Calu3 (cell line): ENCODE measurements around the gene CEP295NL. TPM values are rescaled to one million over a fixed set of nuclear protein-coding genes. Genes with fewer than 3 reads are reported as not detected.
"Not testable (repeated sequence)": the region's sequence is repeated elsewhere in the genome, so short reads cannot be mapped to it uniquely, and the experiment has no call there.

Experiments used
- BruUV-seq: library from RNA; stranded (reverse); fragments of 400-500 nt; replicated peaks from 2 replicates; lab custom pipeline; 2021; lab: Mats Ljungman, UMichigan
- CTCF ChIA-PET: fragments of 300-600 bp; sonication (Branson Sonifier 250); formaldehyde crosslinking; loops from one replicate; lab custom pipeline; 2022; ENCODE audit warnings: antibody characterized with exemption; lab: Charles Lee
- DNase-seq: peaks from one replicate; pipeline ENCODE4 v3.0.0; 2022
- H3K27ac Mint-ChIP-seq: one replicate; pipeline ENCODE4 v1.8.0; 2022; ENCODE audit warnings: mixed read lengths; ENCODE audit not compliant: unreplicated experiment
- H3K27me3 Mint-ChIP-seq: one replicate; pipeline ENCODE4 v1.8.0; 2022; ENCODE audit warnings: mixed read lengths; ENCODE audit not compliant: unreplicated experiment
- H3K36me3 Mint-ChIP-seq: one replicate; pipeline ENCODE4 v1.8.0; 2022; ENCODE audit warnings: mild to moderate bottlenecking, moderate library complexity, mixed read lengths; ENCODE audit not compliant: insufficient read depth, unreplicated experiment
- H3K4me1 Mint-ChIP-seq: one replicate; pipeline ENCODE4 v1.8.0; 2022; ENCODE audit warnings: mild to moderate bottlenecking, low read depth, mixed read lengths; ENCODE audit not compliant: unreplicated experiment
- H3K4me3 Mint-ChIP-seq: one replicate; pipeline ENCODE4 v1.8.0; 2022; ENCODE audit warnings: mild to moderate bottlenecking, low read depth, moderate library complexity, mixed read lengths; ENCODE audit not compliant: unreplicated experiment
- H3K9me3 Mint-ChIP-seq: one replicate; pipeline ENCODE4 v1.8.0; 2022; ENCODE audit warnings: low read depth, mixed read lengths; ENCODE audit not compliant: unreplicated experiment
- CTCF ChIP-seq: fragments of 200-600 bp; IDR thresholded peaks from one replicate; pipeline ENCODE4 v1.8.0; 2022; ENCODE audit warnings: antibody characterized with exemption; ENCODE audit not compliant: unreplicated experiment
- intact Hi-C: fragments of 100-400 bp; cut with micrococcal nuclease; formaldehyde crosslinking; loops from one replicate; pipeline ENCODE4 v1.10.0; 2022; ENCODE audit not compliant: unreplicated experiment
- total RNA-seq: library from RNA; stranded (reverse); gene quantifications from 2 replicates; pipeline ENCODE4 v1.2.3, GENCODE V29; 2022

Gene CEP295NL
- total RNA-seq, 1 experiment from 2014 or later, result 4.6 TPM

DNA sequence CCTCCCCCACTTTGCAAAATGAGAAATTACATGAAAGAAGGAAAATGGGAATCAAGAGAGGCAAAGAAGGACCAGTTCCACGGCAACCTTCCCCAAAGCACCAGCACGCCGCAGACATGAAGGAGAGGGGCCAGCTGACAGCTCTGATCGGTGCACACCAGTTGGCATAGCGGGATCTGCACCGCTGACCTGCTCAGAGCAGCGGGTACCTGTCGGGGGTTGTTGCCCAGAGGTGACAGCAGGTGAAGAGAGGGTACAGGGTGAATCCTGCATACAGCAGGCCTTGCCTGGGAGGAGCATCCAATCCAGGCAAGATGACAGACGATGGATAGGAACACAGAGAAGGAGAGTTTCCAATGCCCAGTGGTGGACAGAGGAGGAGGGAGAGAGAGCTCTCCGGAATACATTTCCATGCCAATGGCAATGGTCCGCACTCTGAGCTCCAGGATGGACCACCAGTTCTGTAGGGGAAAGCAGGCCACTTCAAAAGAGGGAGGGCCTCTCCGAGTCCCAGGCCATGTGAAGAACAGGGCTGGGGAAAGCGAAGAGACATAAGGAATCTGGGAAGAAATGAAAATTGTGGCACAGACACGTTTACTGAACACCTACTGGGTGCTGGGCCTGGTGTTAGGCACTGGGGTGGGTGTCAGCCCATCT lies 24.0 kb downstream of the CEP295NL start:
- Mint-ChIP-seq H3K4me1 (peaks cover 34% of the 10 kb centered on the region), H3K27me3 (no peaks in the 10 kb centered on the region), H3K27ac (peak overlapping the region; percentile 46), H3K36me3 (peaks cover 47% of the 10 kb centered on the region), H3K9me3 (no peaks in the 10 kb centered on the region), H3K4me3 (no peak overlapping the region)
- intact Hi-C loops, result no loop called here
- CTCF ChIA-PET, result no interaction called here
- no peak for DNase-seq
- BruUV-seq, result no TSS peak
- TF ChIP-seq CTCF, result no peak

DNA sequence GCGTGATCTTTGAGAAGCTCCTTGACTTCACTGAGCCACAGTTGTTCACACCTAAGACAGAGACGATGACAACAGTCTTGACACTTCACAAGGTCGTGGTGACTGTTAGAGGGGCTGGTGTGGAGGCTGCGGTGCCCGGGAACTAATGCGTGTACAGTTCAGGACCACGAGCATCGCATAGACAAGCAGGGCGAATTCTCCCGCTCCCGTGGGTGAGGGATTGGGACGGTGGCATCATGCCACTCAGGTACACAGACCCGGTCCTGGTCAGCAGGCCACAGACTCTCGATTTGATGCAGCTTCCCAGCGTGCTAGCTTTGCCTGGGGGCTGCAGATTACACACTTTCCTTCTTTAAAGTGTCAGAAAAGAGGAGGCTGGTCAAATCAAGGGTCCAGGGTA lies 24.7 kb downstream of the CEP295NL start:
- no TSS peak for BruUV-seq
- CTCF ChIA-PET, result interaction anchor here (1.2 kb wide), 1 partner anchor 23 kb away, joined by 6 read pairs; no protein-coding TSS in a partner anchor
- Mint-ChIP-seq H3K4me1 (peaks cover 34% of the 10 kb centered on the region), H3K27ac (no peak overlapping the region), H3K9me3 (no peaks in the 10 kb centered on the region), H3K27me3 (no peaks in the 10 kb centered on the region), H3K4me3 (no peak overlapping the region), H3K36me3 (peaks cover 39% of the 10 kb centered on the region)
- TF ChIP-seq CTCF, result no peak
- no peak for DNase-seq
- intact Hi-C loops, result no loop called here

DNA sequence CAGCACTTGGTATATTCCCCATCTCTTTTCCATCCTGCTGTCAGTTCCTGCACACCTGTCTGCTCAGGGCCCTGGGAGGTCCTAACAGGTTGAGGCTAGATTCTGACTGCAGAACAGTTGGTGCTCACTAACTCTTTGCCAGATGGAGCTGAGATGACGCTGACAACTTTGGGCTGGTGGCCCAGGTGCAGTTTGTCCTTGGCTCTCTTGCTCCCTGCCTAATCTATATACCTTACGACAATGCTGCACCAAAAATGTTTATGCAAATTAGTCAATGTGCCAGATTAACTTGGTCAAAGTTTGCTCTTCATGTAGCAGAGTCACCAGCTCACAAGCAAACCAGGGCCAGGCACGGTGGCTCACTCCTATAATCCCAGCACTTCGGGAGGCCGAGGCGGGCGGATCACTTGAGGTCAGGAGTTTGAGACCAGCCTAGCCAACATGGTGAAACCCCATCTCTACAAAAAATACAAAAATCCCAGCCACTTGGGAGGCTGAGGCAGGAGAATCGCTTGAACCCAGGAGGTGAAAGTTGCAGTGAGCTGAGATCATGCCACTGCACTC lies 26.0 kb downstream of the CEP295NL start:
- CTCF ChIA-PET, result not testable (repeated sequence)

DNA sequence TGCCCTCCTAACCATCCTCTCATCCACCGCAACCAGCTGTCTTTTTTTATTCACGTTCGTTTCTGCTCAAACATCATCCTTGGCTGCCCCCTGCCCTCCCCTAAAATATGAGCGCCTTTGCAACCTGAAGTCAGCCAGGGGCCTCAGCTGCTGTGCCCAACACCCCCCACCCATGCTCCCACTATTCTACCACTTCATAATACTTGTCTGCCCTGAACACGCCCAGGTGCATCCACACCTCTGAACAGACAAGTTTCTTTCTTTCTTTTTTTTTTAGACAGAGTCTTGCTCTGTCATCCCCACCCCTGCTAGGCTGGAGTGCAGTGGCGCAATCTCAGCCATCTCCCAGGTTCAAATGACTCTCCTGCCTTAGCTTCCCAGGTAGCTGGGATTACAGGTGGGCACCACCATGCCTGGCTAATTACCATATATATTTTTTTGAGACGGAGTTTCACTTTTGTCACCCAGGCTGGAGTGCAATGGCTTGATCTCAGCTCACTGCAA lies 26.9 kb downstream of the CEP295NL start:
- Mint-ChIP-seq H3K36me3 (peaks cover 39% of the 10 kb centered on the region), H3K9me3 (no peaks in the 10 kb centered on the region), H3K4me3 (no peak overlapping the region), H3K27ac (peak overlapping the region; percentile 19), H3K27me3 (no peaks in the 10 kb centered on the region), H3K4me1 (peaks cover 27% of the 10 kb centered on the region)
- no TSS peak for BruUV-seq
- no peak for TF ChIP-seq CTCF
- CTCF ChIA-PET, result no interaction called here
- intact Hi-C loops, result no loop called here
- DNase-seq, result no peak

More for the DNA sequence above, 26.0 kb downstream of the CEP295NL start:
- H3K36me3 Mint-ChIP-seq, result peaks cover 30% of the 10 kb centered on the region
- intact Hi-C loops, BruUV-seq, DNase-seq, H3K27me3 Mint-ChIP-seq, H3K9me3 Mint-ChIP-seq, H3K4me3 Mint-ChIP-seq: not testable (repeated sequence)
- peak overlapping the region; percentile 19 for H3K27ac Mint-ChIP-seq
- H3K4me1 Mint-ChIP-seq, result peaks cover 27% of the 10 kb centered on the region
